ENCODE results near the gene ZNF529.

DNA sequence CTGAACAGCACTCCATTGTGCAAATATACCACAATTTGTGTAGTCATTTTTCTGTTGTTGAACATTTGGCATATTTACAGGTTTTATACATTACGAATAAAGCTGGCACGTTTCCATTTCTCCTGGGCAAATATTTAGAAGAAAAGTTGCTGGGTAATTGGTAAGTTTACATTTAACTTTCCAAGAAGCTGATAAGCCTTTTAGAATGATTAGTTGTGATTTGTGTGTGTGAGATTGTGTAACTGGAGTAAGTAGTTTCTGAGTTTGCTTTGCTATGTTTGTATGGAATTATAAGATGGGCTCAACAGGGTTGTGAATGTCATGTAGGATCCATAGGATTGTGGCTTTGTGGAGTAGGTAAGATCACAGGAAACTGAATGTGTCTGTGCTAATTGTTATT lies 1.6 kb upstream of the ZNF529 start:
- TF ChIP-seq, protein P1, sequence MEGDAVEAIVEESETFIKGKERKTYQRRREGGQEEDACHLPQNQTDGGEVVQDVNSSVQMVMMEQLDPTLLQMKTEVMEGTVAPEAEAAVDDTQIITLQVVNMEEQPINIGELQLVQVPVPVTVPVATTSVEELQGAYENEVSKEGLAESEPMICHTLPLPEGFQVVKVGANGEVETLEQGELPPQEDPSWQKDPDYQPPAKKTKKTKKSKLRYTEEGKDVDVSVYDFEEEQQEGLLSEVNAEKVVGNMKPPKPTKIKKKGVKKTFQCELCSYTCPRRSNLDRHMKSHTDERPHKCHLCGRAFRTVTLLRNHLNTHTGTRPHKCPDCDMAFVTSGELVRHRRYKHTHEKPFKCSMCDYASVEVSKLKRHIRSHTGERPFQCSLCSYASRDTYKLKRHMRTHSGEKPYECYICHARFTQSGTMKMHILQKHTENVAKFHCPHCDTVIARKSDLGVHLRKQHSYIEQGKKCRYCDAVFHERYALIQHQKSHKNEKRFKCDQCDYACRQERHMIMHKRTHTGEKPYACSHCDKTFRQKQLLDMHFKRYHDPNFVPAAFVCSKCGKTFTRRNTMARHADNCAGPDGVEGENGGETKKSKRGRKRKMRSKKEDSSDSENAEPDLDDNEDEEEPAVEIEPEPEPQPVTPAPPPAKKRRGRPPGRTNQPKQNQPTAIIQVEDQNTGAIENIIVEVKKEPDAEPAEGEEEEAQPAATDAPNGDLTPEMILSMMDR (conservative IDR thresholded peaks at IDR 0.05; ENCODE audit: low read length) = no peak
- no peak for TF ChIP-seq EZH2phosphoT487 (IDR thresholded peaks at IDR 0.05; ENCODE audit: borderline replicate concordance)

Data from Loucy (cell line).